ENCODE measurements around the gene L1TD1. TPM values are rescaled to one million over a fixed set of nuclear protein-coding genes. Genes with fewer than 3 reads are reported as not detected.

Gene L1TD1
- total RNA-seq, 3 donors from 2014 or later: 0.98 to 12.0 (median 1.4) TPM

DNA sequence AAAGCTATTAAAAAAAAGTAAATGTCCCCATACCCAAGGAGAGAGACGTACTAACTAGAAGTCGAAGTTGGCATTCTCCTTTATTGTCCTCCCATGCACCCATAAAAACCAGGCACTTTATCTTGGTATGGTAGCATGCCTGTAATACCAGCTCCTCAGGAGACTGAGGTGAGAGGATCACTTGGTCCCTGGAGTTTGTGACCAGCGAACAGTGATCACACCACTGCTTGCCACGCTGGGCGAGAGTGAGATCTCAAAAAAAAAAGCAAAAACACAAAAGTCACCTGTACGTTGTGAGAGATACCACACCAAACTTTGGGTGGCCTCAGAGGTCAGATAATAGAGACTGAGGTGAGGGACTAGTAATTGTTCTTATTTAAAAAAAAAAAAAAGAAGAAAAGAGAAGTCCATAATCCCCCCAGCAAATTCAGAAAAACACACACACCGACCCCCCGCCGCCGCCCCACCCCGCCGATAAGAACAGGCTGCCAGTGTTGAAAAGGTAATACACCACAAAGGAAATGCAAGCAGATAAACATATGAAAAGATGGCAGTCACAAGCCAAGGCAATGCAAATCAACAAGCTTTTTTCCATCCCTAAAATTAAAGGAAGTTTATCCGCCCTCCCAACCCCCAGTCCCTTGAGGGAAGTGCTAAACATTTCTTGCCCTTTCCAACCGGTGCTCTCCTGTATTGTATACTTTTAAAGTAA lies 3.6 kb downstream of the L1TD1 start:
- no peak overlapping the region for H3K4me3 ChIP-seq
- ATAC-seq: no peak
- DNase-seq: no peak
- H3K9me3 ChIP-seq: no peaks in the 10 kb centered on the region
- intact Hi-C loops (cut with DNase I, micrococcal nuclease): no loop called here
- TF ChIP-seq CTCF (IDR thresholded peaks at IDR 0.05): no peak
- no peaks in the 10 kb centered on the region for H3K36me3 ChIP-seq (ENCODE audit: low read depth)
- H3K4me1 ChIP-seq (ENCODE audit: low read depth): no peaks in the 10 kb centered on the region

DNA sequence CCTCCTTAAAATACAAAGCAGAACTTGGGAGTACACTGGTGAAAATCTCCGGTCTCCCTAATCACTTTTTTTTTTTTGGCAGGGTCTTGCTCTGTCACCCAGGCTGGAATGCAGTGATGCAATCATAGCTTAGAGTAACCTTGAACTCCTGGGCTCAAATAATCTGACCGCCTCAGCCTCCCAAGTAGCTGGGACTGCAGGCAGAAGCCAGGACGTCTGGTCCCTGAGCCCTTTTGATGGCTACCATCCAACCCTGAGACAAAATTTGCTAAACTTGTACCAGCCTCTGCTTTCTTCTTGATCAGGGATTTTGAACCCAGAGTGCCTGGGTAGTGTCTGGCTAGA lies 4.1 kb downstream of the L1TD1 start:
- intact Hi-C loops (cut with DNase I, micrococcal nuclease): no loop called here
- H3K9me3 ChIP-seq: no peaks in the 10 kb centered on the region
- DNase-seq (no peak), ATAC-seq (no peak)
- no peaks in the 10 kb centered on the region for H3K36me3 ChIP-seq (ENCODE audit: low read depth)
- no peak for TF ChIP-seq CTCF (IDR thresholded peaks at IDR 0.05)
- H3K4me1 ChIP-seq (ENCODE audit: low read depth): no peaks in the 10 kb centered on the region
- H3K4me3 ChIP-seq: no peak overlapping the region

DNA sequence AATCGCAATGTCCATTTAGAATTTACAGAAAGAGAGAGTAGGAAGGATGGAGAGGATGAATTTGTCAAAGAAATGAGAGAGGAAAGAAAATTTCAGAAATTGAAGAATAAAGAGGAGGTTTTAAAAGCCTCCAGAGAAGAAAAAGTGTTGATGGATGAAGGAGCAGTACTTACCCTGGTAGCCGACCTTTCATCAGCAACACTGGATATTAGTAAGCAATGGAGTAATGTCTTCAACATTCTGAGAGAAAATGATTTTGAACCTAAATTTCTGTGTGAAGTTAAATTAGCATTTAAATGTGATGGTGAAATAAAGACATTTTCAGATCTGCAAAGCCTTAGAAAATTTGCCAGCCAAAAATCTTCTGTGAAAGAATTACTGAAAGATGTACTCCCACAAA lies 12.5 kb downstream of the L1TD1 start:
- no peak for TF ChIP-seq CTCF (IDR thresholded peaks at IDR 0.05)
- Histone ChIP-seq H3K36me3 (ENCODE audit: low read depth) (no peaks in the 10 kb centered on the region), H3K9me3 (peaks cover 12% of the 10 kb centered on the region), H3K4me1 (ENCODE audit: low read depth) (no peaks in the 10 kb centered on the region), H3K4me3 (no peak overlapping the region)
- intact Hi-C loops (cut with DNase I, micrococcal nuclease): no loop called here
- DNase-seq: no peak
- no peak for ATAC-seq

DNA sequence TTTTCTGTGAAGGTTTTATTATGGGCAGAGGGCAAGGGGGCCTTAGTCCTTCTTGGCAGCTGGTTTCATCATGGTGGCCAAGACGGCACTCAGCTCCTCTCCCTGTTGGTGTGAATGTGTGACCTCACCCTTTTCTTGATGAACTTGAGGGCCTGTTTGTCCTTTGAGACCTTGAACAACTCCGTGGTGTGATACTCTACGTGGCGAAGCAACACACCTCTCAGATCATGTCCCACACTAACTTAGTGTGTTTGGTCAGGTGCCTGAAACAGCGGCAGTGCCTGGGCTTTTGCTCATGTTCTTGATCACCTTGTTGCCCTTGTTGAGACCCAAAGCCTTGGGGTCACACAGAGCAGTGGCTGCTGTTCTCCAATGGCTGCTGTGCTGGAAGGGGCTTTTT lies 13.4 kb downstream of the L1TD1 start:
- no peak for TF ChIP-seq CTCF (IDR thresholded peaks at IDR 0.05)
- ATAC-seq: no peak
- Histone ChIP-seq H3K4me3 (no peak overlapping the region), H3K9me3 (peaks cover 12% of the 10 kb centered on the region), H3K4me1 (ENCODE audit: low read depth) (no peaks in the 10 kb centered on the region), H3K36me3 (ENCODE audit: low read depth) (no peaks in the 10 kb centered on the region)
- intact Hi-C loops (cut with DNase I, micrococcal nuclease): no loop called here
- no peak for DNase-seq

DNA sequence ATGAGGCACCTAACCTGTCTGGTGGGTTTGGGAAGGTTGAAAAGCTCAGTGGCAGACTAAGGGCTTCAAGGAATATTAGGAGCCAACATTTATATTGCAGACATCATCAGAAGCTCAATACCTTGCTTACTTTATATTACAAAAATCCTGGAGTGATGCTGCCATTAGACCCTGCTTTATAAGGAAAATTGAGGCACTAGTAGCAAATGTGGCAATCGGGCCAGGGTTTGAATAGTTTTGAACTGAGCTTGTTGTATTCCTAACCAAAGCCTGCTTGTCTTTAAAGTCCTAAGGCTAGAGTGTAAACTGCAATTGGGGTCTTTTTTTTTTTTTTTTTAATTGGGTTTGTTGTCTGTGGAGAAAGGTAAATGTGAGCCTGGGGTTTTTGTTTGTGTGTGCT lies 14.3 kb downstream of the L1TD1 start:
- DNase-seq: no peak
- no peaks in the 10 kb centered on the region for H3K36me3 ChIP-seq (ENCODE audit: low read depth)
- intact Hi-C loops (cut with DNase I, micrococcal nuclease): no loop called here
- ATAC-seq: no peak
- H3K9me3 ChIP-seq: peaks cover 12% of the 10 kb centered on the region
- no peak overlapping the region for H3K4me3 ChIP-seq
- H3K4me1 ChIP-seq (ENCODE audit: low read depth): no peaks in the 10 kb centered on the region
- no peak for TF ChIP-seq CTCF (IDR thresholded peaks at IDR 0.05)
